GM12878 (cell line): Measurements from ENCODE around the gene PRICKLE3. TPM values are rescaled to one million over a fixed set of nuclear protein-coding genes. Genes with fewer than 3 reads are reported as not detected.

Source experiments
- ATAC-seq: fragments of 200-7000 bp; cut with Tn5 transposase; 3 replicates; pipeline ENCODE4 v1.9.1; 2020; ENCODE audit warnings: mild to moderate bottlenecking, moderate library complexity
- BruUV-seq: library from RNA; stranded (reverse); fragments of 400-500 nt; replicated peaks from 2 replicates; lab custom pipeline; 2021; lab: Mats Ljungman, UMichigan
- CTCF ChIA-PET: fragments of 300-600 bp; sonication (Branson Sonifier 250); formaldehyde crosslinking; extraction: SDS; loops from one replicate; lab custom pipeline; 2021; ENCODE audit warnings: inconsistent platforms; lab: Yijun Ruan, JAX
- POLR2A ChIA-PET: fragments of 350-600 bp; formaldehyde crosslinking; extraction: SDS; loops from one replicate; lab custom pipeline; 2021; ENCODE audit warnings: inconsistent platforms; lab: Charles Lee
- RAD21 ChIA-PET: fragments of 300-600 bp; sonication (Branson Sonifier 250); formaldehyde crosslinking; loops from one replicate; lab custom pipeline; 2023; ENCODE audit warnings: antibody characterized with exemption; ENCODE audit not compliant: unreplicated experiment; lab: Charles Lee
- SMC1A ChIA-PET: fragments of 300-600 bp; sonication (Branson Sonifier 250); formaldehyde crosslinking; loops from one replicate; lab custom pipeline; 2023; ENCODE audit not compliant: unreplicated experiment, uncharacterized antibody; lab: Charles Lee
- DNase-seq: peaks from one replicate; pipeline ENCODE4 v3.0.0-alpha.2; 2011; ENCODE audit warnings: low read depth, low spot score
- FAIRE-seq: peaks from 3 replicates; lab custom pipeline; 2011; peaks lifted over from hg19 to GRCh38; lab: Jason Lieb, UNC
- H2AFZ ChIP-seq: 2 replicates; pipeline ENCODE4 v1.6.0; 2011; ENCODE audit warnings: low read depth, low read length, control low read depth; ENCODE audit not compliant: control insufficient read depth
- H3K27ac ChIP-seq: 2 replicates; pipeline ENCODE4 v1.5.1; 2011; ENCODE audit warnings: control low read depth; ENCODE audit not compliant: control insufficient read depth, insufficient read depth
- H3K27me3 ChIP-seq, 2 experiments: replicated peaks in 1 of 2; 2 replicates each; pipeline versions ENCODE4 v1.6.0 to v1.6.1; 2011; ENCODE audit warnings: low read length in 1 of 2; ENCODE audit not compliant: control insufficient read depth in 2 of 2, insufficient read depth in 2 of 2
- H3K36me3 ChIP-seq, 2 experiments: 2 replicates each; pipeline ENCODE4 v1.5.1; 2011; ENCODE audit warnings: low read length in 1 of 2; ENCODE audit not compliant: control insufficient read depth in 2 of 2, insufficient read depth in 2 of 2
- H3K4me1 ChIP-seq: 2 replicates; pipeline ENCODE4 v1.6.1; 2011; ENCODE audit warnings: mild to moderate bottlenecking, low read length, moderate library complexity, mixed read lengths; ENCODE audit not compliant: control insufficient read depth, insufficient read depth
- H3K4me2 ChIP-seq: 2 replicates; pipeline ENCODE4 v1.6.0; 2011; ENCODE audit warnings: control low read depth; ENCODE audit not compliant: control insufficient read depth, insufficient read depth
- H3K4me3 ChIP-seq: fragments of 200-600 bp; sonication (generic); 2 replicates; pipeline ENCODE4 v1.5.1; 2016
- H3K79me2 ChIP-seq: 2 replicates; pipeline ENCODE4 v1.6.0; 2011; ENCODE audit warnings: low read length; ENCODE audit not compliant: control insufficient read depth, insufficient read depth
- H3K9ac ChIP-seq: 2 replicates; pipeline ENCODE4 v1.8.0; 2011; ENCODE audit warnings: low read length, control low read depth, mixed read lengths; ENCODE audit not compliant: control insufficient read depth, insufficient read depth
- H3K9me3 ChIP-seq: replicated peaks from 3 replicates; pipeline ENCODE4 v1.5.1; 2011; ENCODE audit warnings: mild to moderate bottlenecking, low read length; ENCODE audit not compliant: control insufficient read depth, insufficient read depth
- H4K20me1 ChIP-seq: 2 replicates; pipeline ENCODE4 v1.6.0; 2011; ENCODE audit not compliant: control insufficient read depth, insufficient read depth
- BMI1 ChIP-seq: fragments of 450-650 bp; IDR thresholded peaks from 2 replicates; pipeline ENCODE4 v1.6.1; 2016; ENCODE audit warnings: mild to moderate bottlenecking, moderate library complexity, borderline replicate concordance
- CREB1 ChIP-seq: IDR thresholded peaks from 2 replicates; pipeline ENCODE4 v1.6.1; 2012; ENCODE audit warnings: low read depth, mild to moderate bottlenecking, inconsistent platforms
- MAX ChIP-seq: IDR thresholded peaks from 2 replicates; pipeline ENCODE4 v1.6.1; 2012; ENCODE audit warnings: low read depth, low read length, improper control_type of control experiment
- MTA3 ChIP-seq: IDR thresholded peaks from 2 replicates; pipeline ENCODE4 v1.6.1; 2012; ENCODE audit warnings: low read length, inconsistent platforms, borderline replicate concordance
- MXI1 ChIP-seq: fragments of 150-350 bp; IDR thresholded peaks from 2 replicates; pipeline ENCODE4 v1.6.1; 2011; ENCODE audit warnings: low read depth, mild to moderate bottlenecking, inconsistent platforms, low read length, improper control_type of control experiment
- NBN ChIP-seq: fragments of 450-650 bp; IDR thresholded peaks from 2 replicates; pipeline ENCODE4 v1.6.1; 2016
- PBX3 ChIP-seq: IDR thresholded peaks from 2 replicates; pipeline ENCODE4 v1.6.1; 2011; ENCODE audit warnings: mild to moderate bottlenecking, low read depth, low read length, moderate library complexity; ENCODE audit not compliant: insufficient replicate concordance
- RB1 ChIP-seq: fragments of 450-650 bp; formaldehyde crosslinking; IDR thresholded peaks from 2 replicates; pipeline ENCODE4 v1.6.1; 2017; ENCODE audit warnings: mild to moderate bottlenecking, borderline replicate concordance
- SPI1 ChIP-seq: IDR thresholded peaks from 2 replicates; pipeline ENCODE4 v1.6.1; 2011; ENCODE audit warnings: low read depth, mild to moderate bottlenecking, low read length, moderate library complexity, borderline replicate concordance; ENCODE audit not compliant: insufficient read depth
- TCF12 ChIP-seq: IDR thresholded peaks from 2 replicates; pipeline ENCODE4 v1.6.1; 2011; ENCODE audit warnings: low read depth, mild to moderate bottlenecking, low read length
- WGBS: methylation state at CpG from one replicate; pipeline ENCODE4 v1.1.6; 2016; ENCODE audit warnings: low lambda C conversion rate; ENCODE audit not compliant: insufficient replicate concordance, insufficient coverage; ENCODE audit errors: missing lambda C conversion rate; 5-methylcytosine and 5-hydroxymethylcytosine counted together
- in situ Hi-C: fragments of 300-500 bp; cut with MboI; formaldehyde crosslinking; loops from 9 replicates; pipeline ENCODE4 v1.14.3; 2018; ENCODE audit warnings: mixed read lengths
- intact Hi-C: fragments of 100-400 bp; cut with micrococcal nuclease; formaldehyde crosslinking; loops from one replicate; pipeline ENCODE4 v1.14.2; 2022; ENCODE audit not compliant: unreplicated experiment
- polyA plus RNA-seq, 11 experiments: library from polyadenylated mRNA; depleted of rRNA in 4 of 11; unstranded in 6 of 11; stranded (reverse) in 5 of 11; fragments of >200 nt; fragmentation: Nextera tagmentation in 4 of 11; fragmentation: Illumina TruSeq in 1 of 11; extraction: Ambion mirVana in 4 of 11; extraction: Trizol in 1 of 11; gene quantifications; 1 replicate in 1 of 11; 2 replicates in 10 of 11; pipeline versions ENCODE4 v1.2.1 to v1.2.3, GENCODE V29; 2011 to 2016; ENCODE audit warnings: inconsistent platforms in 2 of 11, missing spikeins in 2 of 11, low read depth in 1 of 11
- total RNA-seq, 4 experiments: library from RNA; depleted of rRNA in 3 of 4; stranded (reverse); fragments of >200 nt in 3 of 4; fragmentation: Illumina TruSeq in 1 of 4; extraction: Trizol in 1 of 4; gene quantifications; 2 replicates each; pipeline versions ENCODE4 v1.2.1 to v1.2.3, GENCODE V29; 2013 to 2021
- TF ChIP-seq, protein P1 (sequence below): IDR thresholded peaks from 2 replicates; pipeline ENCODE4 v1.6.1; 2012; ENCODE audit warnings: improper control_type of control experiment, low read depth, low read length; ENCODE audit not compliant: insufficient replicate concordance
- TF ChIP-seq, protein P2 (sequence below): fragments of 450-650 bp; IDR thresholded peaks from 2 replicates; pipeline ENCODE4 v1.6.1; 2016; ENCODE audit warnings: mild to moderate bottlenecking
- TF ChIP-seq, protein P3 (sequence below): IDR thresholded peaks from 2 replicates; pipeline ENCODE4 v1.6.1; 2011; ENCODE audit warnings: borderline replicate concordance, low read depth, mild to moderate bottlenecking, moderate library complexity, low read length; ENCODE audit not compliant: insufficient read depth, poor library complexity, severe bottlenecking

The PRICKLE3 gene
- total and polyA plus RNA-seq, 10 of the 15 experiments (the other 5 are each of a cell fraction or from before 2014, with no cell fraction given) = 0.69 to 17.4 (median 7.6) TPM

GRCh38 chrX:49172280-49172780 is 13.8 kb downstream of the PRICKLE3 start:
- 31% methylated on average over 23 of the region's 37 CpGs for WGBS
- POLR2A ChIA-PET = interaction anchor here (0.6 to 1.6 kb wide), 4 partner anchors 14 to 170 kb away, joined by 3 to 7 read pairs (median 4); partner anchors contain the start of gene GRIPAP1
- TF ChIP-seq, protein P1, sequence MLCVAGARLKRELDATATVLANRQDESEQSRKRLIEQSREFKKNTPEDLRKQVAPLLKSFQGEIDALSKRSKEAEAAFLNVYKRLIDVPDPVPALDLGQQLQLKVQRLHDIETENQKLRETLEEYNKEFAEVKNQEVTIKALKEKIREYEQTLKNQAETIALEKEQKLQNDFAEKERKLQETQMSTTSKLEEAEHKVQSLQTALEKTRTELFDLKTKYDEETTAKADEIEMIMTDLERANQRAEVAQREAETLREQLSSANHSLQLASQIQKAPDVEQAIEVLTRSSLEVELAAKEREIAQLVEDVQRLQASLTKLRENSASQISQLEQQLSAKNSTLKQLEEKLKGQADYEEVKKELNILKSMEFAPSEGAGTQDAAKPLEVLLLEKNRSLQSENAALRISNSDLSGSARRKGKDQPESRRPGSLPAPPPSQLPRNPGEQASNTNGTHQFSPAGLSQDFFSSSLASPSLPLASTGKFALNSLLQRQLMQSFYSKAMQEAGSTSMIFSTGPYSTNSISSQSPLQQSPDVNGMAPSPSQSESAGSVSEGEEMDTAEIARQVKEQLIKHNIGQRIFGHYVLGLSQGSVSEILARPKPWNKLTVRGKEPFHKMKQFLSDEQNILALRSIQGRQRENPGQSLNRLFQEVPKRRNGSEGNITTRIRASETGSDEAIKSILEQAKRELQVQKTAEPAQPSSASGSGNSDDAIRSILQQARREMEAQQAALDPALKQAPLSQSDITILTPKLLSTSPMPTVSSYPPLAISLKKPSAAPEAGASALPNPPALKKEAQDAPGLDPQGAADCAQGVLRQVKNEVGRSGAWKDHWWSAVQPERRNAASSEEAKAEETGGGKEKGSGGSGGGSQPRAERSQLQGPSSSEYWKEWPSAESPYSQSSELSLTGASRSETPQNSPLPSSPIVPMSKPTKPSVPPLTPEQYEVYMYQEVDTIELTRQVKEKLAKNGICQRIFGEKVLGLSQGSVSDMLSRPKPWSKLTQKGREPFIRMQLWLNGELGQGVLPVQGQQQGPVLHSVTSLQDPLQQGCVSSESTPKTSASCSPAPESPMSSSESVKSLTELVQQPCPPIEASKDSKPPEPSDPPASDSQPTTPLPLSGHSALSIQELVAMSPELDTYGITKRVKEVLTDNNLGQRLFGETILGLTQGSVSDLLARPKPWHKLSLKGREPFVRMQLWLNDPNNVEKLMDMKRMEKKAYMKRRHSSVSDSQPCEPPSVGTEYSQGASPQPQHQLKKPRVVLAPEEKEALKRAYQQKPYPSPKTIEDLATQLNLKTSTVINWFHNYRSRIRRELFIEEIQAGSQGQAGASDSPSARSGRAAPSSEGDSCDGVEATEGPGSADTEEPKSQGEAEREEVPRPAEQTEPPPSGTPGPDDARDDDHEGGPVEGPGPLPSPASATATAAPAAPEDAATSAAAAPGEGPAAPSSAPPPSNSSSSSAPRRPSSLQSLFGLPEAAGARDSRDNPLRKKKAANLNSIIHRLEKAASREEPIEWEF = no peak
- TF ChIP-seq MTA3 (no peak), TCF12 (0 out of 2 replicates have a peak, but pooled peaks have one; percentile 12), RB1 (peak; percentile 66; the same call in 1 of the 2 replicates), SPI1 (0 out of 2 replicates have a peak, but pooled peaks have one; percentile 11), MXI1 (peak; percentile 76), MAX (peak; percentile 44; the same call in 1 of the 2 replicates), BMI1 (peak; percentile 79), CREB1 (0 out of 2 replicates have a peak, but pooled peaks have one; percentile 20), NBN (0 out of 2 replicates have a peak, but pooled peaks have one; percentile 7), PBX3 (peak; percentile 89)
- TF ChIP-seq, protein P2, sequence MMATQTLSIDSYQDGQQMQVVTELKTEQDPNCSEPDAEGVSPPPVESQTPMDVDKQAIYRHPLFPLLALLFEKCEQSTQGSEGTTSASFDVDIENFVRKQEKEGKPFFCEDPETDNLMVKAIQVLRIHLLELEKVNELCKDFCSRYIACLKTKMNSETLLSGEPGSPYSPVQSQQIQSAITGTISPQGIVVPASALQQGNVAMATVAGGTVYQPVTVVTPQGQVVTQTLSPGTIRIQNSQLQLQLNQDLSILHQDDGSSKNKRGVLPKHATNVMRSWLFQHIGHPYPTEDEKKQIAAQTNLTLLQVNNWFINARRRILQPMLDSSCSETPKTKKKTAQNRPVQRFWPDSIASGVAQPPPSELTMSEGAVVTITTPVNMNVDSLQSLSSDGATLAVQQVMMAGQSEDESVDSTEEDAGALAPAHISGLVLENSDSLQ = peak; percentile 96
- TF ChIP-seq, protein P3, sequence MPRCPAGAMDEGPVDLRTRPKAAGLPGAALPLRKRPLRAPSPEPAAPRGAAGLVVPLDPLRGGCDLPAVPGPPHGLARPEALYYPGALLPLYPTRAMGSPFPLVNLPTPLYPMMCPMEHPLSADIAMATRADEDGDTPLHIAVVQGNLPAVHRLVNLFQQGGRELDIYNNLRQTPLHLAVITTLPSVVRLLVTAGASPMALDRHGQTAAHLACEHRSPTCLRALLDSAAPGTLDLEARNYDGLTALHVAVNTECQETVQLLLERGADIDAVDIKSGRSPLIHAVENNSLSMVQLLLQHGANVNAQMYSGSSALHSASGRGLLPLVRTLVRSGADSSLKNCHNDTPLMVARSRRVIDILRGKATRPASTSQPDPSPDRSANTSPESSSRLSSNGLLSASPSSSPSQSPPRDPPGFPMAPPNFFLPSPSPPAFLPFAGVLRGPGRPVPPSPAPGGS = peak; percentile 13

More at GRCh38 chrX:49172280-49172780, 13.8 kb downstream of the PRICKLE3 start:
- Histone ChIP-seq H3K9me3 (no peaks in the 10 kb centered on the region; the same call in 2 of the 3 replicates), H3K4me2 (peak overlapping the region; percentile 81), H3K79me2 (peaks cover 6% of the 10 kb centered on the region), H2AFZ (peak overlapping the region; percentile 47; the same call in 1 of the 2 replicates), H3K4me1 (peaks cover 14% of the 10 kb centered on the region; the same call in 1 of the 2 replicates), H3K36me3 (no peaks in the 10 kb centered on the region; a peak in 2 of 4 replicates), H3K27ac (peak overlapping the region; percentile 62), H3K4me3 (peak overlapping the region; percentile 73), H3K9ac (peak overlapping the region; percentile 73), H3K27me3 (no peaks in the 10 kb centered on the region), H4K20me1 (no peaks in the 10 kb centered on the region)
- ATAC-seq = peak; percentile 87
- no TSS peak for BruUV-seq
- DNase-seq = no peak
- in situ Hi-C loops (no loop called here), intact Hi-C loops (no loop called here)
- SMC1A ChIA-PET = interaction anchor here (2.6 kb wide), 1 partner anchor 18 kb away, joined by 7 read pairs; no protein-coding TSS in a partner anchor
- RAD21 ChIA-PET = interaction anchor here (0.6 to 1.9 kb wide), 4 partner anchors 12 to 89 kb away, joined by 3 to 5 read pairs (median 3); no protein-coding TSS in a partner anchor
- FAIRE-seq = no peak
- CTCF ChIA-PET = interaction anchor here (0.7 to 2.4 kb wide), 5 partner anchors 12 to 233 kb away, joined by 3 to 8 read pairs (median 3); no protein-coding TSS in a partner anchor
